Uterus (tissue), 2 donors: ENCODE measurements around the gene BABAM2.

Experiments
- CTCF ChIP-seq, 4 experiments: fragments of 200-600 bp in 2 of 4; fragments of 450-650 bp in 2 of 4; sonication (generic) in 2 of 4; IDR thresholded peaks; one replicate each; pipeline ENCODE4 v1.5.1; 2016 to 2019; ENCODE audit warnings: antibody characterized with exemption in 4 of 4, mild to moderate bottlenecking in 2 of 4, moderate library complexity in 1 of 4
- POLR2A ChIP-seq, 2 donors: fragments of 450-650 bp; IDR thresholded peaks; one replicate each; pipeline ENCODE4 v1.6.1; 2016; ENCODE audit warnings: antibody characterized with exemption in 2 of 2, mild to moderate bottlenecking in 1 of 2, moderate library complexity in 1 of 2

GRCh38 chr2:28322981-28323396, 432.5 kb downstream of the BABAM2 start:
- TF ChIP-seq CTCF (IDR thresholded peaks at IDR 0.05) (no peak), POLR2A (IDR thresholded peaks at IDR 0.05) (no peak)
